GM18868 (cell line): Measurements from ENCODE around the gene RBM39.
"Not testable (repeated sequence)": the region's sequence is repeated elsewhere in the genome, so short reads cannot be mapped to it uniquely, and the experiment has no call there.

Experiments used
- ATAC-seq: cut with Tn5 transposase; IDR thresholded peaks from one replicate; pipeline ENCODE4 v1.9.1; 2021; ENCODE audit warnings: mild to moderate bottlenecking, moderate library complexity; ENCODE audit not compliant: unreplicated experiment

The RBM39 gene

DNA sequence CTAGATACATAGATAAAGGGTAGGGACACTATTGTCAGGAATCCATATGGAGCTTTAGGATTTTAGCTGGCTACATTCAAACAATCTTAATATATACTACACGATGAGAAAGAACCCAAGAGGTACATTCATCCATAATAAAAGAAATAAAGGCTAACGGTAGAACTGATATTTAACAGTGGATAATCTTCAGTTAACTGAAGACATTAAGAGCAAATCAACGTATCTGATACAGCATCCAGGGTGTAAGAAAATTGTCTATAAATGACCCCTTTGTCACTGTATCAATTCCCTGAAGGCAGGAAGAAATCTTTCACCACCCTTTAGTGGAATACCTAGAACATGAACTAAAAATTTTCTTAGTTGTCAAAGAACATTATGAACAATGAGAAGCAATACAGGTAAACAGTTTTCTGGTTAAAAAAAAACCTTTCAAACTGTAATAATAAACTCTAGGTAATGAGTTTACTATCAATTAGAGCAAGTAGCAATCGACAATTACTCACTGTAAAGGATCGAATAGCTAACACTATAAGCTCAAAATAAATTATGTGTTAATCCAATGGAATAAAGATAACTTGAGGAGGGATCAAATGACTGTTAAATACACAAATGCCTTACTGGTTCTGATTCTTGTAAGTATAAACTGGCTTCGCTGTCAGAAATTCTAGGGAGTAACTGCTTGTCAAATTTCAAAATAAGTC is 31.0 kb downstream of the RBM39 start:
- ATAC-seq, result no peak

GRCh38 chr20:35710039-35710438 is 32.0 kb downstream of the RBM39 start:
- no peak for ATAC-seq

DNA sequence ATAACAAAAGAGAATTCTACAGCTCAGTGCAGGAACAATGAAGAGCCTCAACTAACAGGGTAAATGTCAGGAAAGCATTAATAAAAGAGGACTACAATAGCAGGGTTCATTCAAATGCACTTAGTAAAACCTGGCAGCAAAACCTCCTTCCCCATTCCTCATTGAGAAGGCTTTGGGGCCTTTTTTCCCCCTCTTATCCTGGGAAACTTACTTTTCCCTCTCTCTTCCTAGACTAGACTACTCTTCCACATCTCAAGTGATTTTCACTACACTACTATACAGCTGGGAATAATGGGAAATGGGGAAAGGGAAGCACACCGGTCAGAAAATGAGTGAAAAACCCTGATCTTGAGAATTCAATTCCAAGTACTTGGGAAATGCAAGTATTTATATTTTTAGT is 32.8 kb downstream of the RBM39 start:
- no peak for ATAC-seq

DNA sequence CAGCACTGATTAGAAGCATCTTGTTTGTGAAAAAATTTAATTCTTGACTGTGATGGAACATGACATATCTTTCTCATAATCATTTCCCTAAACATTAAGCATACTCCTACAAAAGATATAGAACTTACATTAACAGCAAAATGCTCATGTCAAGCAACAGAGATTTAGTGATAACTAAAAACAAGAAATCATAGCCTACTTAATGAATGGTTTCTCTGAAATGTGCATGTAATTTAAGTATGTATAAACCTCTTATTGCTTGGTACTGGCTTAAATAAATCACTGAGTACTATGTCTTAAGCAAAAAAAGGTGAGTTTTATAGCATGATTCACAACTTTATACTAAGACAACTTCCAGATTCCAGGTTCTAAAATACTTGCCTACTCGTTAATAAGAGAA is 33.6 kb downstream of the RBM39 start:
- no peak for ATAC-seq

DNA sequence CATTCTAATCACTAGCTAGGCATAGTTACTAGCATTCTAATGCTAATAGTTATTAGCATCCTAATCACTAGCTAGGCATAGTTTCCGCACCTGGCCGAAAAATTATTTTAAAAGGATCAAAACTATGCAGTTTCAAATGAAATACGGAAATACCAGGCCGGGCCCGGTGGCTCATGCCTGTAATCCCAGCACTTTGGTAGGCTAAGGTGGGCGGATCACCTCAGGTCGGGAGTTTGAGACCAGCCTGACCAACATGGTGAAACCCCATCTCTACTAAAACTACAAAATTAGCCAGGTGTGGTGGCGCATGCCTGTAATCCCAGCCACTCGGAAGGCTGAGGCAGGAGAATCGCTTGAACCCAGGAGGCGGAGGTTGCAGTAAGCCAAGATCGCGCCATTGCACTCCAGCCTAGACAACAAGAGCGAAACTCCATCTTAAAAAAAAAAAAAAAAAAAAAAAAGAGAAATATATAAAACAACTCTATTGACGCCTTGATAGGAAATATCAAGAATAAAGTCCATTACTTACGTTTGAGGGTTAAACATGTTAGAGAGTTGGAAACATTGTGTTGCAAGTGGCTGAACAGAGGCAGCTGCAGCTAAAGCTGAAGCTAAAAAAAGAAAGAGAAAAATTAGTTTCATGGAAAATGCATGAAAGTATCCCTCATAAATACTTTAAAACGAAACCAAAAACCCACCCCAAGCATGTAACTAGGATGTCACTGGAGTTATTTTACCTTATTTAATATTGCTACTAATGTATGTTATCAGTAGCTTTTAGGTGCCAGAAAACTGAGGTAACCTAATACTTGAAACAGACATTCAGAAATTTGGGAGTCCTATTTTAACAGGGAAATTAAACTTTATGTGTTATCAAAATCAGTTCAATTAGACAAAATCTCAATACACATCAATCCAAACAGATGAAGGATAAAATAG is 35.2 kb downstream of the RBM39 start:
- not testable (repeated sequence) for ATAC-seq

DNA sequence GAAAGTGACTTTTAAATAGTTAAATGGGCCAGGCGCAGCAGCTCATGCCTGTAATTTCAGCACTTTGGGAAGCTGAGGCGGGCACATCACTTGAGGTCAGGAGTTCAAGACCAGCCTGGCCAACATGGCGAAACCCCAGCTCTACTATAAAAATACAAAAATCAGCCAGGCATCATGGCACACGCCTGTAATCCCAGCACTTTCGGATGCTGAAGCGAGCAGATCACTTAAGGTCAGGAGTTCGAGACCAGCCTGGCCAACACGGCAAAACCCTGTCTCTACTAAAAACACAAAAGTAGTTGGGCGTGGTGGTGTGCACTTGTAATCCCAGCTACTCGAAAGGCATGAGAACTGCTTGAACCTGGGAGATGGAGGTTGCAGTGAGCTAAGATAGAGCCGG is 36.2 kb downstream of the RBM39 start:
- not testable (repeated sequence) for ATAC-seq

- no peak for ATAC-seq
Measured at GRCh38 chr20:35704514-35705261, 37.4 kb downstream of the RBM39 start.

DNA sequence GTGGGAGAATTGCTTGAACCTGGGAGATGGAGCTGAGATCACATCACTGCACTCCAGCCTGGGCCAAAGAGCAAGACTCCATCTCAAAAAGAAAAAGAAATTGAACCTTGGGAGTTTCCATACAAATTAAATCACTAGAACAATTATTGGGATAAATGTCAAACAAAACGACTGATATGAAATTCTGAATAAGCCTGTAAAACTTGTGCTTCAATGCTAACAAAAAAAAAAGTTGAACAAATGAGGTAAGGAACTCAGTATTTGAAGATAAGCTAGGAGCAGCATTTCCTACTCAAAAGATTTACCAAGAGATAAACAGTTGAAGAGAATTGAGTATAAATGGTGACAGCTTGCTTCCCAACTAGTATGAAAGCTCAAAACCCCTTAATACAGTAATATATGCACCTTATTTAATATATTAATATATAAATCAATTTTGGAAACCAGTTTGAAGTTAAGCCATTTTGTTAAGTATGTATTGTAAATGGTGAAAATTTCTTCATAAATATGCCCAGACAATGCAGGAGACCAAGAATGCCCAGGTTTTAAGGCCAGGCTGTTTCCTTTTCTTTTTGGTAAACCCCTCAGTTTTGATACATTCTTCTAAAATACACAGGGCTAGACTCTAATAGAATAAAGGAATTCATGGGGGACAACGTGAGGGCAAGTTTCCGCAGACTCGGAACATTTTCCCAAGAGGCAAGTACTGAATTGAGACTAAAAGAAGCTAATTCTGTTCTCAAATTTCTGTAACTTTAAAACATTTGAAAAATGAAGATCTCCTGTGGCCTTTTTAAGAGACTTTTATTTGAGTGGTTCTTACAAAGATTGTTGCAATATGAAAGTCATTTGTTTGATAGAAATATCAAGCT is 39.0 kb downstream of the RBM39 start:
- no peak for ATAC-seq

GRCh38 chr20:35702051-35702823 is 39.8 kb downstream of the RBM39 start:
- no peak for ATAC-seq

DNA sequence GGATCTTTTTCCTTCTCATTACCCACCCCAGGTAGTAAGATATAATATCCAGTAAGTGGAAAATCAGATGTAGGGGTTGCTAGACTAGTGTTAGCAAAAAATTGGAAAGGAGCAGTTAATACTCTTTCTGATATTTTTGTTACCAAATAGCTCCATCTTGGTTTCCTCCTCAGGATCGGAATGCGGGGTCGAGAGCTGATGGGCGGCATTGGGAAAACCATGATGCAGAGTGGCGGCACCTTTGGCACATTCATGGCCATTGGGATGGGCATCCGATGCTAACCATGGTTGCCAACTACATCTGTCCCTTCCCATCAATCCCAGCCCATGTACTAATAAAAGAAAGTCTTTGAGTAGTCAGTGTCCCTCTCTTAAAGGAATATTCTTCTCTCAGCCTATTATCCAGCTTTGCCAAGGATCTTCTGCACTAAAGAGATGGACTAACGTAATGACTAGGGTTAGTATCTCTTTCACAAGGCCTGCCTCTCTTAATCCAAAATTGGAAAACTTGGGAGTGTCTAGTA is 41.4 kb downstream of the RBM39 start:
- no peak for ATAC-seq

DNA sequence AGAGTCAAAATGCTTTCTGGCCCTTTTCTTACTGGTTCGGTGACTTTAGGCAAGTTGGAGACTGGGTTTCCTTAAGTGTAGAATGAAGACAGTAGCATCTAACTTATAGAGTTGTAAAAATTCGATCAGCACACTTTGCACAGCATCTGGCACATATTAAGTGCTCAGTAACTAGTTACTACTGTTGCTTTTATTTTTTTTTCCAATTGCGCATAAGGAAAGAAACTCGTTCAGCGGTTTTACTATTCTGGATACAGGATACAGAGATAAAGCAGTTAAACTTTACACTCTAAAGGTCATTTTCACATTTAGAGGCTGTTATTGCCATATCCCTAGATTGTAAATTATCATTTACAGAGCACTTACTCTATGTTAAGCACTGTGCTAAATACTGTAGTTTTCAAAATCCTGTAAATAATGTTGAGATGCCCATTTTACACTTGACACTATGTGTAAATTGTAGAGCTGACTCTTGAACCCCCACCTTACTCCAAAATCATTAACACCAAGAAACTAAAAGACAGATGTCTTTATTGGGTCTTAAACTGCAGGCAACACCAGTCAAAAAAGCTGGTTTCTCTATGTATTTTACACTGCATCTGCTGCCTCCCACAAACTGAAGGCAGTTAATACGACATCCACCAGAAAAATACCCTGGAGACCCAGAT is 42.0 kb downstream of the RBM39 start:
- ATAC-seq, result no peak

GRCh38 chr20:35699127-35699956 is 42.7 kb downstream of the RBM39 start, which contains the start of the genes NFS1 and ROMO1:
NFS1 (minus strand) TSS chr20:35699352; CDS start chr20:35699288, 64 bp downstream.
ROMO1 (plus strand) TSS chr20:35699405; CDS start chr20:35699633, 228 bp downstream.
- ATAC-seq, result peak; percentile 80

DNA sequence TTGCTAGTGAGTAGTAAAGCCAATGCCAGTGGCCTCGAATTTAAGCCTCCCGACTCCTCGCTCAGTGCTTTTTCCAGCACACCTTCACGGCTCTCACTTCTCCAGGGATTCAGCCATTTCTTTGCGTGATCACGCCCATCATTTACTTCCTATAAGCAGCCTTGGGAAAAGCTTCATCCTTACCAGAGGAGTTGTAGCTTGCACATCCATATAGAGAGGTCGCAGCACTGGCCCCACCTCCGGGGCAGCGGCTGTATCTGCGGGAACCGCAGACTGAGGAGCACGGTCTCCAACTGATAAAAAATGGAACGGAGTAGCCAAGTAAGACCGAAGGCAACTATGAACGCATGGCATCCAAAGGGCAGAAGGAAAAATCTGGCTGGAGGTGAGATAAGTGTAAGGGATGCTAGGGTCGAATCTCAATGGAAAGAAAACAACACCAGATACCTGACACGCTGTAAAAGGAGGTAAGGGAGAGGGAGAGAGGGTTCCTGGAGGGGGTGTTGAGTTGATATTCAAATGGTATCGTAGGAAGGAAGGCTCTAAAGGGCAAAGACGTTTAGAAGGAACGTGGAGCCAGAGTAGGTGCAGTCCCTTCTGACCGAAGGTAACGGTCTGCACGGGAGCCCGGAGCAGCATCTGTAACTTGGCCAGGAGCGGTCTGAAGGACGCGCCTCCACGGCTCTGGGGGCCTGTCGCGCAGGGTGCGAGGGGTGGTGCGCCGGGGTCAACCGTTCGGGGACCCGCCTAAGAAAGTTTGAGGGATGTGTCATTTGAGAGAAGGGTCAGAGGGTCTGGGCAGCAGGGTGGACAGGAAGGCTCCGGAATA is 43.5 kb downstream of the RBM39 start:
- ATAC-seq, result peak; percentile 26

GRCh38 chr20:35697696-35698297 is 44.3 kb downstream of the RBM39 start:
- no peak for ATAC-seq

DNA sequence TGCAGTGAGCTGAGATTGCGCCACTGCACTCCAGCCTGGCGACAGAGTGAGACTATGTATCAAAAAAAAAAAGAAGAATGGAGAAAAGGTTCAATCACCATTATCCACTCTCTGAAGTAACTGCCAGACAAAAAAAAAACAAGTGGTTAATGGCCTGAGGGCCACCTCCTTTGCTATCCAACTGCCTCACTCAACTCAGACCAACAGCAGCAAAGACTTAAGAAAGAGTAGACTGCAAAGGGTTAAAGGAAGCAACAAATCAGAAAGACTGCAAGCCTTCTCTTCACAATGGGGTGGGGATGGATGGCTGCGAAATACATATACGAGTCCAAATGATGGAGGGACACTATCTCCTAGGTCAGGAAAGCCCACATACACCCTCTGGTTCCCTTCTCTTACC is 46.1 kb downstream of the RBM39 start:
- no peak for ATAC-seq

DNA sequence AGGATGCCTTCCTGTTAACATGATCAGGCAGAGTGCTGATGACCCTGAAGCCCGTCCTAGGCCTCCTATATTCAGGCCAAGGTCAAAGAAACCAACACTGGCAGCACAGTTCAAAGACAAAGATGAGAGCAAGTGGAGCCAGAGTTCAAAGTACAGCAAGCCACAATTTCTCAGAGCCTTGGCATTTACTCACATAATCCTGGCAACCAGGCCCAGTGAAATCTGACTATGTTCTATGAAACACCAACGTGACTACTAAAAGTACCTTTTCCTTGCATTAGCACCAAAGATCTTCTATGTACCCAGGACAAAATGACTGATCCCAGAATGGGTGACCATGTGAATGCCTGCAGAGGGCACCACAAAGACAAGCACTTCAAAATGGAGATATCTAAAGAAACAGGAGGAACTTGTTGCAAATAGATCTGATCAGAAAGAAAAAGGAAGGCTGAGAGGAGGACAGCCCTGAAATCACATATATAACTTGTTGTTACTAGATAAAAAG is 46.8 kb downstream of the RBM39 start:
- no peak for ATAC-seq
